Testis (tissue), 3 donors: ENCODE measurements around the gene KLF11. TPM values are rescaled to one million over a fixed set of nuclear protein-coding genes. Genes with fewer than 3 reads are reported as not detected.
A peak's percentile ranks its signal among the peaks of the same experiment; 100 is the strongest.

Source experiments
- DNase-seq: peaks from one replicate; pipeline ENCODE4 v3.0.0-alpha.2; 2019
- H3K27ac ChIP-seq, 2 donors: fragments of 200-600 bp; sonication (generic); one replicate each; pipeline ENCODE4 v1.5.1; 2019
- H3K27me3 ChIP-seq: fragments of 200-600 bp; sonication (generic); one replicate; pipeline ENCODE4 v1.5.1; 2019
- H3K36me3 ChIP-seq: fragments of 200-600 bp; sonication (generic); one replicate; pipeline ENCODE4 v1.5.1; 2017; ENCODE audit warnings: low read depth; ENCODE audit errors: missing control alignments
- H3K4me1 ChIP-seq: fragments of 200-600 bp; sonication (generic); one replicate; pipeline ENCODE4 v1.5.1; 2019
- H3K4me3 ChIP-seq, 2 donors: fragments of 200-600 bp; sonication (generic); one replicate each; pipeline ENCODE4 v1.5.1; 2017 to 2019
- H3K9me3 ChIP-seq: fragments of 200-600 bp; sonication (generic); one replicate; pipeline ENCODE4 v1.5.1; 2017
- POLR2A ChIP-seq: fragments of 450-650 bp; IDR thresholded peaks from one replicate; pipeline ENCODE4 v1.6.1; 2017; ENCODE audit warnings: antibody characterized with exemption, mild to moderate bottlenecking, moderate library complexity
- WGBS, 2 donors: methylation state at CpG; one replicate each; pipeline ENCODE4 v1.1.5; 2018; 5-methylcytosine and 5-hydroxymethylcytosine counted together
- intact Hi-C: fragments of 100-400 bp; cut with DNase I; formaldehyde crosslinking; loops from one replicate; pipeline ENCODE4 v1.15.1; 2023; ENCODE audit warnings: low total_unique reads
- polyA plus RNA-seq: library from polyadenylated mRNA; stranded (reverse); fragments of 350-450 nt; fragmentation: Illumina TruSeq; extraction: RNeasy Lipid Tissue Mini Kit (QIAGEN cat#74804); gene quantifications from one replicate; pipeline ENCODE4 v1.2.3, GENCODE V29; 2014; ENCODE audit warnings: low read depth, low replicate concordance; ENCODE audit not compliant: insufficient read depth
- total RNA-seq, 2 donors: library from RNA; depleted of rRNA; stranded (reverse); fragments of >200 nt; gene quantifications; one replicate each; pipeline ENCODE4 v1.2.3, GENCODE V29; 2016
- TF ChIP-seq, protein P1 (sequence below), 3 experiments: fragments of 450-650 bp in 2 of 3; fragments of 200-600 bp in 1 of 3; sonication (generic) in 1 of 3; IDR thresholded peaks; one replicate each; pipeline ENCODE4 v1.5.1; 2016 to 2019; ENCODE audit warnings: antibody characterized with exemption in 3 of 3, mild to moderate bottlenecking in 2 of 3, moderate library complexity in 1 of 3

KLF11 gene
- total and polyA plus RNA-seq, 3 donors from 2014 or later, result 55.0 to 72.2 (median 55.3) TPM

DNA sequence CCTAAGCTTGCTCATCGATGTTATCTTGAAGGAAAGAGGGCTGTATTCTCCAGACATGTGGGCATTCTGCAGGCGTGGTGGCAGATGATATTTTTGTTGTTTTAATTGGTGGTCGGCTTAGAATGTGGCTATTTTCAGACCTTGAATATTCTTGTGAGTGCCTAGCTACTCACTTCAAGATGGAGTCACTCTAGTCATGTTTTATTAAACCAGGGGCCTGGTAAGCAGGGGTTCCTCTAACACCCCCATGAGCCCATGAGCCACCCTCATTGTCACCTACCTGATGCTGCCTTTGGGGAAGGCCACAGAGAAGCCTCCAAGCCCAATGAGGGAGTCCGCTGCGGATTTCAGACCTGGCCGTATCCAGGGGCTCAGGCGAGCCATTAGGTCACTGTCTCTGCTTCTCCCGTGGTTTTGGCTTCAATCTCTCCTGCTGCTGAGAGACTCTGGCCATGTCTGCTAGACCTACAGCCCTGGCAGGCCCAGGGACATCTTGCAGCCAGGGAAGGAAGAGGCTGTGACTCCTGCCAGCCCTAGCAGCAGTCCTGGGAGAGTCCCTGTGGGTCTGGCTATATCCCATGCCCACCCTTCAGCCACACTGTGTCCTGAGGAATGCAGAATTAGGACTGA, 16.3 kb upstream of the KLF11 start:
- DNase-seq, result no peak
- no peak overlapping the region for H3K27ac ChIP-seq
- intact Hi-C loops, result no loop called here

DNA sequence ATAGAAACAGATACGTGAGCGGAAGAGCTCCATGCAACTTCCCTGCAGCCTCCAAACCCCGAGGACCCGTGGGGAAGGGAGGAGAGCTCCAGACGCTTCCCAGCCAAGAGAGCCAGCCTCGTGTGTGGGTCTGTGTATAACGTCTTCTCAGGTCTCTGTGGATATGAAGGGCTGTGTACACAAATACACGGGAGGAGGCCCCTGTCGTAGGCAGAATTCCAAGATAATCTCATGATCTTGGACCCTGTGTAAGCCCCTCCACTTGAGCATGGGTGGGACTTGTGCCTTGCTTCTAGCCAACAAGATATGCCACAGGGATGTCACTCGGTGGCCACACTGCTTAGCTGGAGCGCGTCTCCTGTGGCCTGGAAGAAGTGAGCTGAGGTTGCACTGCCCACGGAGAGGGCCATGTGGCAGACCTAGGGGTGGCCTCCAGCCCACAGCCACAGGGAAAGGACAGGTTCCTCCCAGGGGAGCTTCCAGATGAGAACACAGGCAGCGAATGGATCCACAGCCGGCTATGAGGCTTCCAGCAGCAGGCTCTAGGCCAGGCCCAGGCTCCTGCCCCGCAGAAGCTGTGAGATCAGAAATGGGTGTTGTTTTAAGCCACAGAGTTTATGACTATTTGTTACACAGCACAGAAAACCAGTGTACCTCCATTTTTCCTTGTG, 15.6 kb upstream of the KLF11 start:
- Histone ChIP-seq H3K9me3 (no peaks in the 10 kb centered on the region), H3K36me3 (no peaks in the 10 kb centered on the region), H3K4me3 (no peak overlapping the region), H3K27me3 (no peaks in the 10 kb centered on the region), H3K4me1 (peaks cover 6% of the 10 kb centered on the region), H3K27ac (peak overlapping the region in 1 of 2 donors; percentile 24)
- WGBS, 2 donors, result 68 to 84% methylated on average over 9 to 16 of the region's 16 CpGs
- TF ChIP-seq POLR2A, result no peak
- TF ChIP-seq, protein P1, sequence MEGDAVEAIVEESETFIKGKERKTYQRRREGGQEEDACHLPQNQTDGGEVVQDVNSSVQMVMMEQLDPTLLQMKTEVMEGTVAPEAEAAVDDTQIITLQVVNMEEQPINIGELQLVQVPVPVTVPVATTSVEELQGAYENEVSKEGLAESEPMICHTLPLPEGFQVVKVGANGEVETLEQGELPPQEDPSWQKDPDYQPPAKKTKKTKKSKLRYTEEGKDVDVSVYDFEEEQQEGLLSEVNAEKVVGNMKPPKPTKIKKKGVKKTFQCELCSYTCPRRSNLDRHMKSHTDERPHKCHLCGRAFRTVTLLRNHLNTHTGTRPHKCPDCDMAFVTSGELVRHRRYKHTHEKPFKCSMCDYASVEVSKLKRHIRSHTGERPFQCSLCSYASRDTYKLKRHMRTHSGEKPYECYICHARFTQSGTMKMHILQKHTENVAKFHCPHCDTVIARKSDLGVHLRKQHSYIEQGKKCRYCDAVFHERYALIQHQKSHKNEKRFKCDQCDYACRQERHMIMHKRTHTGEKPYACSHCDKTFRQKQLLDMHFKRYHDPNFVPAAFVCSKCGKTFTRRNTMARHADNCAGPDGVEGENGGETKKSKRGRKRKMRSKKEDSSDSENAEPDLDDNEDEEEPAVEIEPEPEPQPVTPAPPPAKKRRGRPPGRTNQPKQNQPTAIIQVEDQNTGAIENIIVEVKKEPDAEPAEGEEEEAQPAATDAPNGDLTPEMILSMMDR (IDR thresholded peaks at IDR 0.05), result no peak
- intact Hi-C loops, result no loop called here
- DNase-seq, result no peak

More for the DNA sequence above, 16.3 kb upstream of the KLF11 start:
- Histone ChIP-seq H3K27me3 (no peaks in the 10 kb centered on the region), H3K4me3 (no peak overlapping the region), H3K9me3 (no peaks in the 10 kb centered on the region), H3K36me3 (no peaks in the 10 kb centered on the region), H3K4me1 (peaks cover 6% of the 10 kb centered on the region)
- TF ChIP-seq, protein P1 (IDR thresholded peaks at IDR 0.05), result no peak
- TF ChIP-seq POLR2A, result no peak
- 86 to 90% methylated on average over 8 of the region's 8 CpGs for WGBS, 2 donors

DNA sequence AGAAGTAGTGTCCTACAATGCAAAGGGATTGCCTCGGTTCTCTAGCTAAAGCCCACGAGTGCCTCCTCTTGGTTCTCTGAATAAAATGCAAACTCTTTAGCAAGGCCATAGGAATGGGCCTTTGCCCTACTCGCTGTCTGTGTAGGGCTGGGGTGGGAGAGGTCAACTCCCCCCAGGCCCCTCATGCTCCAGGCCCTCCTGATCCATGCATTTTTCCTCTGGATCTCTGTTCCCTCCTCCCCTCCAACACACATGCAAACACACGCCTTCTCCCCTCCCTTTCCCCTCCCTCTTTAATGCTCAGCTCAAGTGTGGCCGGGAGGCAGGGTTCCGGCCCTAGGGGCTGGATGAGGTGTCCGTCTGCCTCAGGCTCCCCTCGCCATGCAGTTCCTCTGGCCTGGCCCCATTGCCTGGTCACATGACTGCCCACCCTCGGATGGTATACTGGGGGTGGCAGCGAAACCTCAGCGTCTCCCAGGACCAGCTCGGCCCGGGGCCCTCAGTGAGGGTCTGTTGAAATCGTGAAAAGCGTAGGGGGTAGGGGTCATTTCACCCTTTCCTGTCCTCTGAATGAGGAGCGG, 14.9 kb upstream of the KLF11 start:
- peaks cover 6% of the 10 kb centered on the region for H3K4me1 ChIP-seq
- no peak for DNase-seq
- no peaks in the 10 kb centered on the region for H3K9me3 ChIP-seq
- H3K27ac ChIP-seq, result no peak overlapping the region
- no peak overlapping the region for H3K4me3 ChIP-seq
- intact Hi-C loops, result no loop called here
- no peaks in the 10 kb centered on the region for H3K27me3 ChIP-seq
- WGBS, 2 donors, result 90% methylated on average over 10 to 16 of the region's 16 CpGs
- TF ChIP-seq POLR2A, result no peak
- TF ChIP-seq, protein P1 (IDR thresholded peaks at IDR 0.05), result no peak
- H3K36me3 ChIP-seq, result no peaks in the 10 kb centered on the region

DNA sequence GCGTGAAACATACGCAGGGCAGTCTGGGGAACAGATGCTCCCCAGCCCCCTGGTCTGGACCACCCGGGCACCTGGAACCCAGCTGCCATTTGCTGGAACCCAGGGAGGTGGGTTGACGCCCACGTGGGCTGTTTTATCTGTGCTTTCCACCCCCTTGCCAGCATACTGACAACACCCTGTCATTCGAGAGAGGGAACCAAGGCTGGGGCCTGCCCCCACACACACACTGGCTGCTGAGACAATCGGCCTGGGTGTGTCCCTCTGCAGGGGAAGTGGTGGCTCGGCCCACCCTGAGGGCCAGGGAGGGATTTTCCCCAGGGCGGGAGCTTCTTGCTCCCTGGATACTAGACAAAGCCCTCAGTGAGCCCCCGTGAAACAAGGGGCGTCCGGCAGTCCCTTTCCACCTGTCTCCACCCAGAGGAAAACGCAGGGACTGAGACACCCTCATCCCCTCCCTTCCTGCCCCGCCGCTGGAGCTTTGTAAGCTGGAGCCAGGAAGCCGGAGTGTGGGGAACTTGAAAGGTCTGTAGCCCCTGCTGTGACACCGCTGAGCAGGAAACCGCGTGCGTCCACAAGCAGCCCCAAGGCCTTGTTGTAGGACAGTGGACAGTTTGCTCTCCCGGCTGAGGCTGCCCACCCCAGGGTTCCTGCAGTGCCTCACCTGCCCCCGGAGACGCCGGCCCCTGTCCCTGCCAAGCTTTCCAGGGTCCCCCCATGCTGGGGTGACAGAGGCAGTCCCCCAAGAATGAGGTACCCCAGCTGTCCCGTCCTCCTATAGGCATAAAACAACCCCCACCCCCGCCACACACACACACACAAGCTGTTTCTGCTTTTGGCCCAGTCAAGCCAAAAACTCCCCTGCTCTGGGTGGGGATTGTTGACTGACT, 14.1 kb upstream of the KLF11 start:
- intact Hi-C loops, result no loop called here
- no peak overlapping the region for H3K4me3 ChIP-seq
- no peaks in the 10 kb centered on the region for H3K27me3 ChIP-seq
- H3K4me1 ChIP-seq, result peaks cover 6% of the 10 kb centered on the region
- H3K27ac ChIP-seq, result no peak overlapping the region
- 59 to 67% methylated on average over 9 to 24 of the region's 26 CpGs for WGBS, 2 donors
- DNase-seq, result no peak
- TF ChIP-seq POLR2A, result no peak
- TF ChIP-seq, protein P1 (IDR thresholded peaks at IDR 0.05), result no peak
- no peaks in the 10 kb centered on the region for H3K9me3 ChIP-seq
- H3K36me3 ChIP-seq, result no peaks in the 10 kb centered on the region
